Activated CD4-positive, alpha-beta T cell treated with anti-CD3 and anti-CD28 coated beads, Interleukin-2, Interleukin-6, amounts not matched to agents 100 ng/mL and 50 ng/mL, durations not matched to agents 16 hours and 8 hours (primary cell): ENCODE results near the gene THEMIS2.
A peak's percentile ranks its signal among the peaks of the same experiment; 100 is the strongest.
"Not testable (repeated sequence)": the region's sequence is repeated elsewhere in the genome, so short reads cannot be mapped to it uniquely, and the experiment has no call there.

Experiments
- DNase-seq: peaks from one replicate; pipeline ENCODE4 v3.0.0-alpha.2; 2020

The THEMIS2 gene

DNA sequence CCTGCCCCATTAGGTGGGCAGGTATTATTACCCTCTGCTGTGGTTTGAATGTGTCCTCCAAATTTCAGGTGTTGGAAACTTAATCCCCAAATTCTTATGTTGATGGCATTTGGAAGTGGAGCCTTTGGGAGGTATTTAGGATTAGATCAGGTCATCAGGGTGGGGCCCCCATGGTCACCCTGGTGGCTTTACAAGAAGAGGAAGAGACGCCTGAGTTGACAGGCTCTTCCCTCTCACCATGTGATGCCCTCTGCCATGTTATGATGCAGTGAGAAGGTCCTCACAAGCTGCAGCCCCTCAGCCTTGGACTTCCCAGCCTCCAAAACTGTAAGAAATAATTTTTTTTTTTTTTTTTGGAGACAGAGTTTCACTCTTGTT, 8.8 kb upstream of the THEMIS2 start:
- DNase-seq = no peak

DNA sequence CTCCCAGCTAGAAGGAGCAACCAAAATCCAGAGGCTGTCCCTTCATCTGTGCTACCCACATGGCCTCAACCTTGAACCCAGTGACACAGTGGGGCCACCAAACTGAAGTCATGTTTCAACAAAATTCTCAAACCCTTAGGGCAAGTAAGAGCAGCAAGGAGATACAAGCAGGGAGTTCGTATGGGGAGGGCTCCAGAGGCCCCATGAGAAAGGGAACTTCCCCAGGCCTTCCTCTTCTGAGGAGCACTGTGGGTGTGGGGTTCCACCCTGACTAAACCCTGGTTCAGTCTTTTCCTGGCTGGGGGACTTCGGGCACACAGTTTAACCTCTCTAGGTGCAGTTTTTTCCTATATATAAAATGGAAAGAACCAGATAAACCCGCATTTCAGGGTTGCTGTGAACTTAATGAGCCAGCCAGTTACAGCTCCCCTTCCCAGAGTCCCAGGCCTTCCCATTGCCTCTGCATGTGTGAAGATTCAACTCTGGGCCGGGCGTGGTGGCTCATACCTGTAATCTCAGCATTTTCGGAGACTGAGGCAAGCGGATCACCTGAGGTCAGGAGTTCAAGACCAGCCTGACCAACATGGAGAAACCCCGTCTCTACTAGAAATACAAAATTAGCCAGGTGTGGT, 8.0 kb upstream of the THEMIS2 start:
- peak; percentile 20 for DNase-seq

GRCh38 chr1:27865821-27866220, 6.5 kb upstream of the THEMIS2 start:
- DNase-seq = no peak

DNA sequence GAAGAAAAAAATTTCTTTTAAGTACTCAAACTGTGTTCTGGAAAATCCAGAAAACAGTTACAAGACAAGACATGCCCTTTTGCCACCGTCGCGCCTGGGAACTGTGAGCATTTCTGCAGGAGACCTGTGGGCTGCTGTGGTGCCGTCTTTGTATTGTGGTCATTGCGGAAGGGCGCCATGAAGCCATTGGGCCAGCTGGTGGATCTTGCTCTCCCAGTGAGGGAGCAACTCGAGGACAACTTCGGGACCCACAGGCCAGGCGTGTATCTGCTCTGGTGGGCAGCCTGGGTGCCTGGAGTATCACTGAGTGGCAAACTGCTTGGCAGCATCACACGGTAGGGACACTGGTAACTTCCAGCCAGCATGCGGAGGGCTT, 3.8 kb upstream of the THEMIS2 start:
- DNase-seq = no peak

GRCh38 chr1:27868932-27869718, 3.2 kb upstream of the THEMIS2 start:
- DNase-seq = peak; percentile 83

DNA sequence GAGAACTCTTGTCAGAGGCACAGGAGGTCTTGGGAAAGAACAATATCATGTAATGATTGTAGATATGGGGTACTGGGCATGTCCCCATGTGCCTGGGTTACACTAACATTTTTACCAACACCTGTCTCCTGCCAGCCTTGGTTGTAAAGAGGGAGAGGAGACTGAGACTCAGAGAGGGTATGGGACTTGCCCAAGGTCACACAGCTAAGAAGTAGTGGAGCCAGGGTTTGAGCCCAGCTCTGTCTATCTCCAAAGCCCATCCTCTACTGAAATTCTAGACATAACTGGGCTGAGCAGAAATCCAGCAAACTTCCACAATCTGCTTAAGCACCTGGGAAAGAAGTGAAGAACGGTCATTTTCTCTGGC, 2.6 kb upstream of the THEMIS2 start:
- DNase-seq = no peak

GRCh38 chr1:27871076-27871475, 1.3 kb upstream of the THEMIS2 start:
- not testable (repeated sequence) for DNase-seq

GRCh38 chr1:27872802-27873551, 633 bp downstream of the THEMIS2 start:
- peak; percentile 53 for DNase-seq

GRCh38 chr1:27873671-27874384, 1.5 kb downstream of the THEMIS2 start:
- DNase-seq = peak; percentile 37

DNA sequence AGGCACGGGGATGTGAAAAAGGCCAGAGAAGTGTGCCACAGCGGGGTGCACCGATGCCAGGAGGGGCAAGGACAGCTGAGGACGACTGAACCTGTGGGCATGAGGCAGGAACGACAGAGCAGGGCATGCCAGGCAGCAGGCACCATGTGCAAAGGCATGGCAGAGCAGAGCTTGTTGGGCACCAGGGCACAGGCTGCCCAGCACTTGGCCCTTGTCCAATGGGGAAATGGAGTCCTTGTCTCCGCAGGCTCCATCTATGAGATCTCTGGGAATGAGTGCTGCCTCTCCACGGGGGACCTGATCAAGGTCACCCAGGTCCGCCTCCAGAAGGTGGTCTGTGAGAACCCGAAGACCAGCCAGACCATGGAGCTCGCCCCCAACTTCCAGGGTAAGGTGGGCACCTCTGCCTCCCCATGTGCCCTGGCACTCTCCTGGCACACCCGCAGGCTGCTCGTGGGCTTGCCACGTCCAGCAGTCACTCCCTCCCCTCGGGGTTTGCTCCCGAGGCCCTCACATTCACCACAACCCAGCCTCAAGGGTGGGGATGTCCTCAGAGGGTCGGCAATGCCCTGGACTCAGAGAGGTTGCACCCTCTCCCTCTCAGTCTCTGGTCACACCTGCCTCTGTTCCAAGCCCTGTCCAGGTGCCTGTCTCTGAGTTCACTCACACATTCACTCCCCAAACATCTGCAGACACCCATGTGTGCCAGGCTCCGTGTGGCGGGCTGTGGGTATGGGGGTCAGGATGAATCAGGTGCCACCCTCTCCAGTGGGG, 4.2 kb downstream of the THEMIS2 start:
- no peak for DNase-seq

- DNase-seq = no peak
Observed at GRCh38 chr1:27877115-27877416, 4.7 kb downstream of the THEMIS2 start.

GRCh38 chr1:27878039-27878438, 5.7 kb downstream of the THEMIS2 start:
- no peak for DNase-seq

DNA sequence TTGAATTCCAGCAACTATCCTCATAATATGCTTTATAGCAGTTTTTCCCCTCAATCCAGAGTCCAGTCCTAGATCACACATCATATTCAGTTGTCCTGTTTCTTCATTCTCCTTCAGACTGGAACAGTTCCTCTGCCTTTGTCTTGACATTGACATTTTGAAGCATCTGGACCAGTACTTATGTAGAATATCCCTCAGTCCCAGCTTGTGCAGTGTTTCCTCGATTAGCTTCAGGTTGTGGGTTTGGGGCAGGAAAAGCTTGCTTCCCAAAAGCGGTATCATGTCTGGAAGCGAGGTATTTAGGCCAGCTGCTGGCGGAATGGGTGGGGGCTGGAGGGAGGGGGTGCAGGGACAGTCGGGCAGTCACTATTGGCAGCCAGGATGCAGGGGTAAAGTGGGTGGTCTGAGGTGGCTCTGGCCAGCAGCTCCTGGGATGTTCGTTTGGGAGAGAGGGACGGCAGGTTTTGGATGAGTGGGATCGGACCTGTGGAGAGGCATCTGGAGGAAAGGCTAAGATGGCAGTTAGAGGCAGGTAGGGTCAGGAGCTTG, 6.5 kb downstream of the THEMIS2 start:
- no peak for DNase-seq

GRCh38 chr1:27879374-27880082, 7.2 kb downstream of the THEMIS2 start:
- no peak for DNase-seq

DNA sequence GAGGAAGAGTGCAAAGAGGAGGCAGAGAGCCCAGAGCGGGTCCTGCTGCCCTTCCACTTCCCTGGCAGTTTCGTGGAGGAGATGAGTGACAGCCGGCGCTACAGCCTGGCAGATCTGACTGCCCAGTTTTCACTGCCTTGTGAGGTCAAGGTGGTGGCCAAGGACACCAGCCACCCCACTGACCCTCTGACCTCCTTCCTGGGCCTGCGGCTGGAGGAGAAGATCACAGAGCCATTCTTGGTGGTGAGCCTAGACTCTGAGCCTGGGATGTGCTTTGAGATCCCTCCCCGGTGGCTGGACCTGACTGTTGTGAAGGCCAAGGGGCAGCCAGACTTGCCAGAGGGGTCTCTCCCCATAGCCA, 10.2 kb downstream of the THEMIS2 start:
- no peak for DNase-seq

DNA sequence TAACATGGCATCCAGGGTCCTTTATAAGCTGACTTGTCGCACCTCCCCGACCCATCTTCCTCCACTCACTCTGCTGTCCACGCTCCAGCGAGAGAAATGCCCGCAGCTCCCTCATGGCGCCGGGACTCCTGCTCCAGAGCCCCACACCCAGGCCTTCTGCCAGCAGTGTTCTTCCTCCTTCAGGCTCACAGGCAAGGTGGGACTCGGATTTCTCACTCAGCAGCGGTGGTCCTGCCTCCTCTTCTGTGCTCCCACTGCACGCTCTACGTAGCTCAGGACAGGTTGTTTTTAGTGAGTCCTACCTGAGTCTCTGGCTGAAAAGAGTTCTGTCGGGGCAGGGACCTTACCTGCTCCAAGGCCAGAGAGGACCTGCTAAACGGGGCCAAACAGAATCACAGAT, 11.2 kb downstream of the THEMIS2 start:
- DNase-seq = no peak

DNA sequence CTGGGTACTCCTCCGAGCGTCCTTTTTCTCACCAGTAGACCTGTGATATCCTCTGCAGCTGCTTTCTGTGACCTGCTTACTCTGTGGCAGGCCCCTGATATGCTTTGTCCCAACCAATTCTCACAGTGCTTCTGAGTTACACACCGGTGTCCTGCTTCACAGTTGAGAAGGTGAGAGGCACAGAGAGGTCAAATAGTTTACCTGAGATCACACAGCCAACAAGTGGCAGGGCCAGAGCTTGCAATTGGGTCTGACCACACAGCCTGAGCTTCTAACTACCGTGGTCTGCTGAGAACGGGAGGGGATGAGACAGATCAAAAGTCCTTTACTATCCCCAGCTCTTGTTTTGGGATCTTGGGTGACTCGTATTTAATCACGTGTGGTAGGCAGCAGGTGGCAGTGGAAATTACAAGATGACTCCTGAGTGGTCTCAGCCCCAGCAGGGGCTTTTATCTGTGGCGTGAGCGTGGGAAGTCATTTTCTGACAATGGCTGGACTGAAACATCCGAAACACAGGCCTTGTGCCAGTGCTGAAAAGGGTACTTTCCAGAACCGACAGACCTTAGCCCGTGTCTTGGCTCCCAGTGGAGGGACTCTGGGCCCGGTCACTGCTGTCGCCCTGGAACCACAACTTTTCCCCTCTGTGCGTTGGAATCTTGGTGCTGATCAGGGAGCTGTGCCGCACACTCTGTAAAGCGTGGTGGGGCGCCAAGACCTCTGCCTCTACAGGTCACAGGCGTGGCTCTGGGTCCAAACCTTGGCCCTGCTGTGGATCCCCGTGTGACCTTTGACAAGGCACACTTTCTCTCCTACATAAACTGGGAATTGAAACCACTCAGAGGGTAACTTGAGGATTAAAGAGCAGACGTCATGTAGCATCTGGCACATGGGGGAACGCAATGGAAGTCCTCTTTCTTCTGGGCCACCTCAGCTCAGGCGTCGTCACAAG, 11.9 kb downstream of the THEMIS2 start:
- DNase-seq = no peak

GRCh38 chr1:27885114-27885528, 12.8 kb downstream of the THEMIS2 start:
- no peak for DNase-seq

GRCh38 chr1:27885621-27886352, 13.4 kb downstream of the THEMIS2 start:
- DNase-seq = no peak

DNA sequence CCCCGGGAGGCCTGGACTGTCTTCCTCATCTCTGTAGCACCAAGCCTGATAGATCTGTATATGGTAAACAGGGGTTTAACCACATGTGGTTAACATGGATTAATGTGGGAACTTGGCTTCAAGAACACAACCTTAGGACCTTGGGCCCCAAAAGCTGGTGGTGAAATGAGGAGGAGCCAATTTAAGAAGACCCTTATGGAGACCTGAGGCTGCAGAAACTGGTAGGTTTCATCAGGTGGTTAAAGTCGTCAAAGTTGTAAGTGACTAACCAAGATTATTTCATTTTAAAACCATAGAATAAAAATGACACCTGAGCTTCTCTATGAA, 14.0 kb downstream of the THEMIS2 start:
- no peak for DNase-seq
